Neural progenitor cell (in vitro differentiated cells): ENCODE measurements around the gene PRELP.

ENCODE experiments used
- CTCF ChIP-seq: fragments of 200-600 bp; sonication (generic); IDR thresholded peaks from 2 replicates; pipeline ENCODE4 v1.5.1; 2017; ENCODE audit warnings: antibody characterized with exemption, mild to moderate bottlenecking
- EZH2 ChIP-seq: fragments of 200-600 bp; sonication (generic); IDR thresholded peaks from 2 replicates; pipeline ENCODE4 v1.6.1; 2017; ENCODE audit warnings: antibody characterized with exemption, mild to moderate bottlenecking, moderate library complexity
- EZH2phosphoT487 ChIP-seq: fragments of 200-600 bp; sonication (generic); IDR thresholded peaks from 2 replicates; pipeline ENCODE4 v1.6.1; 2017; ENCODE audit warnings: antibody characterized with exemption

DNA sequence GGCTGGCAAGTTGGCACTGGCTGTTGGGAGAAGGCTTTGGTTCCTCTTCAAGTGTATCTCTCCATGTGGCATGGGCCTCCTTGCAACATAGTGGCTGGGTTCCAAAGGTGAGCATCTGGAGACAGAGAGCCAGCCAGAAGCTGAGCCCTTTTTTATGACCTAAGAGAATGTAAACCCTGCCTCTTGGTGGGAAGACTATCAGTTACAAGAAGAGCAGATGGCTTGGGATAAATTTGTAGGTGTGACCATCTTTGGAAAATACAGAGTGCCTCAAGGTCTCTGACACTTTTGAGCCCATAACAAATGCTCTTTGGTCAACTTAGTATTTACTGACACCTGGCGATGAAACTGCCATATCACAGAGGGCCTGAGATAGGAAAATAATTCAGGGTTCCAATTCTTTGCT is 31.4 kb upstream of the PRELP start:
- TF ChIP-seq CTCF = no peak
- no peak for TF ChIP-seq EZH2
- no peak for TF ChIP-seq EZH2phosphoT487
